Thyroid gland (tissue), 4 donors: ENCODE measurements around the gene PPIH.

Experiments
- POLR2A ChIP-seq, 2 donors: fragments of 450-650 bp; IDR thresholded peaks; one replicate each; pipeline ENCODE4 v1.6.1; 2017; ENCODE audit warnings: antibody characterized with exemption in 2 of 2, mild to moderate bottlenecking in 2 of 2, moderate library complexity in 1 of 2
- TF ChIP-seq, protein P1 (sequence below), 6 experiments: fragments of 200-600 bp in 3 of 6; fragments of 450-650 bp in 3 of 6; sonication (generic) in 3 of 6; IDR thresholded peaks; one replicate each; pipeline ENCODE4 v1.5.1; 2016 to 2019; ENCODE audit warnings: antibody characterized with exemption in 6 of 6, mild to moderate bottlenecking in 2 of 6, inconsistent platforms in 1 of 6, moderate library complexity in 1 of 6

DNA sequence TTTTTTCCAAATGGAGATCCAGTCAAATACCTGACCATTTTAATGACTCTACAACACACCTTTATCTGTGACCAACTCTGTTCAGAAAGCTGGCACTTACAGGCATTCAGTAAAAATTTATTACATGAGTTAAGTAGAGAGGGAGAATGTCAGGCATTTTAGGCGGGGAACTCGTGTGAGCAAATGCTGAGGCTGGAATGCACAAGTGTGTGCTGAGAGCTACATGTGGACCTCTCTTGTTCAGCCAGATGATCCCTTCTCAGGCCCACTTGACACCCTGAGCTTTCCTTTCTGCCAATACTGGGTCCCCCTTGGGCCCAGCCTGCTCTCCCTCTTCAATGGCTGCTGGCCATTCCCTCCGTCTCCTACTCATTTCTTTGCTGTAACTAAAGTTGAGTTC, 11.7 kb downstream of the PPIH start:
- TF ChIP-seq, protein P1, sequence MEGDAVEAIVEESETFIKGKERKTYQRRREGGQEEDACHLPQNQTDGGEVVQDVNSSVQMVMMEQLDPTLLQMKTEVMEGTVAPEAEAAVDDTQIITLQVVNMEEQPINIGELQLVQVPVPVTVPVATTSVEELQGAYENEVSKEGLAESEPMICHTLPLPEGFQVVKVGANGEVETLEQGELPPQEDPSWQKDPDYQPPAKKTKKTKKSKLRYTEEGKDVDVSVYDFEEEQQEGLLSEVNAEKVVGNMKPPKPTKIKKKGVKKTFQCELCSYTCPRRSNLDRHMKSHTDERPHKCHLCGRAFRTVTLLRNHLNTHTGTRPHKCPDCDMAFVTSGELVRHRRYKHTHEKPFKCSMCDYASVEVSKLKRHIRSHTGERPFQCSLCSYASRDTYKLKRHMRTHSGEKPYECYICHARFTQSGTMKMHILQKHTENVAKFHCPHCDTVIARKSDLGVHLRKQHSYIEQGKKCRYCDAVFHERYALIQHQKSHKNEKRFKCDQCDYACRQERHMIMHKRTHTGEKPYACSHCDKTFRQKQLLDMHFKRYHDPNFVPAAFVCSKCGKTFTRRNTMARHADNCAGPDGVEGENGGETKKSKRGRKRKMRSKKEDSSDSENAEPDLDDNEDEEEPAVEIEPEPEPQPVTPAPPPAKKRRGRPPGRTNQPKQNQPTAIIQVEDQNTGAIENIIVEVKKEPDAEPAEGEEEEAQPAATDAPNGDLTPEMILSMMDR (IDR thresholded peaks at IDR 0.05) = no peak
- peak in 1 of 2 donors; percentile 22 for TF ChIP-seq POLR2A (IDR thresholded peaks at IDR 0.05)
